GM23338 (cell line): ENCODE measurements around the gene DDX54. TPM values are rescaled to one million over a fixed set of nuclear protein-coding genes. Genes with fewer than 3 reads are reported as not detected.

Source experiments
- ATAC-seq: fragments of 200-7000 bp; cut with Tn5 transposase; 3 replicates; pipeline ENCODE4 v1.9.1; 2020
- DNase-seq: peaks from one replicate; pipeline ENCODE4 v3.0.0-alpha.2; 2015; ENCODE audit warnings: low spot score
- H2AFZ ChIP-seq: fragments of 200-600 bp; sonication (generic); 2 replicates; pipeline ENCODE4 v1.8.0; 2016; ENCODE audit warnings: antibody characterized with exemption, mild to moderate bottlenecking, moderate library complexity
- H3F3A ChIP-seq: fragments of 200-600 bp; sonication (generic); replicated peaks from 2 replicates; pipeline ENCODE4 v1.8.0; 2017; ENCODE audit warnings: antibody characterized with exemption, mixed run types, low read depth
- H3K27ac ChIP-seq: fragments of 200-600 bp; sonication (generic); 2 replicates; pipeline ENCODE4 v1.6.1; 2016; ENCODE audit warnings: low read depth
- H3K27me3 ChIP-seq: fragments of 200-600 bp; sonication (generic); 2 replicates; pipeline ENCODE4 v1.8.0; 2016; ENCODE audit warnings: mild to moderate bottlenecking, mixed run types, moderate library complexity; ENCODE audit not compliant: insufficient read depth
- H3K36me3 ChIP-seq: fragments of 200-600 bp; sonication (generic); 2 replicates; pipeline ENCODE4 v1.8.0; 2016; ENCODE audit warnings: mild to moderate bottlenecking; ENCODE audit not compliant: insufficient read depth
- H3K4me1 ChIP-seq: fragments of 200-600 bp; sonication (generic); 2 replicates; pipeline ENCODE4 v1.8.0; 2016; ENCODE audit warnings: mild to moderate bottlenecking, moderate library complexity; ENCODE audit not compliant: insufficient read depth
- H3K4me2 ChIP-seq: fragments of 200-600 bp; sonication (generic); 2 replicates; pipeline ENCODE4 v1.7.1; 2017; ENCODE audit warnings: mixed run types
- H3K4me3 ChIP-seq: fragments of 200-600 bp; sonication (generic); 2 replicates; pipeline ENCODE4 v1.6.1; 2016; ENCODE audit warnings: mixed run types
- H3K79me2 ChIP-seq: fragments of 200-600 bp; sonication (generic); replicated peaks from 2 replicates; pipeline ENCODE4 v1.8.0; 2017; ENCODE audit warnings: mild to moderate bottlenecking; ENCODE audit not compliant: insufficient read depth
- H3K9me2 ChIP-seq: fragments of 200-600 bp; sonication (generic); 2 replicates; pipeline ENCODE4 v1.8.0; 2017; ENCODE audit not compliant: insufficient read depth
- H4K20me1 ChIP-seq: fragments of 200-600 bp; sonication (generic); replicated peaks from 2 replicates; pipeline ENCODE4 v1.8.0; 2017; ENCODE audit warnings: mild to moderate bottlenecking; ENCODE audit not compliant: insufficient read depth
- H3K27ac Mint-ChIP-seq: 2 replicates; pipeline ENCODE4 v1.8.0; 2020; ENCODE audit warnings: inconsistent platforms, mild to moderate bottlenecking, moderate library complexity, mixed read lengths
- H3K27me3 Mint-ChIP-seq: 3 replicates; pipeline ENCODE4 v1.8.0; 2022; ENCODE audit warnings: low read depth, mild to moderate bottlenecking, moderate library complexity, mixed read lengths, inconsistent platforms; ENCODE audit not compliant: insufficient read depth, poor library complexity
- H3K36me3 Mint-ChIP-seq: 3 replicates; pipeline ENCODE4 v1.8.0; 2021; ENCODE audit warnings: low read depth, mild to moderate bottlenecking, inconsistent platforms, moderate library complexity, mixed read lengths
- H3K4me1 Mint-ChIP-seq: 3 replicates; pipeline ENCODE4 v1.8.0; 2020; ENCODE audit warnings: mild to moderate bottlenecking, inconsistent platforms, mixed read lengths
- H3K4me3 Mint-ChIP-seq: 3 replicates; pipeline ENCODE4 v1.8.0; 2021; ENCODE audit warnings: moderate library complexity, mild to moderate bottlenecking, inconsistent platforms, mixed read lengths
- H3K9me3 Mint-ChIP-seq: 3 replicates; pipeline ENCODE4 v1.8.0; 2020; ENCODE audit warnings: moderate library complexity, mild to moderate bottlenecking, inconsistent platforms, mixed read lengths
- ETS1 ChIP-seq: IDR thresholded peaks from 2 replicates; pipeline ENCODE4 v1.6.1; 2016; ENCODE audit warnings: antibody characterized with exemption
- EZH2 ChIP-seq: fragments of 200-600 bp; sonication (generic); IDR thresholded peaks from one replicate; pipeline ENCODE4 v1.8.0; 2017; ENCODE audit warnings: antibody characterized with exemption, mild to moderate bottlenecking, low read depth; ENCODE audit not compliant: unreplicated experiment
- NANOG ChIP-seq: IDR thresholded peaks from 2 replicates; pipeline ENCODE4 v1.6.1; 2016; ENCODE audit warnings: antibody characterized with exemption, borderline replicate concordance
- POLR2AphosphoS5 ChIP-seq: IDR thresholded peaks from 2 replicates; pipeline ENCODE4 v1.6.1; 2016; ENCODE audit warnings: antibody characterized with exemption, low read depth
- STAT1 ChIP-seq: IDR thresholded peaks from one replicate; pipeline ENCODE4 v1.6.1; 2016; ENCODE audit warnings: antibody characterized with exemption; ENCODE audit not compliant: unreplicated experiment
- ZNF462 ChIP-seq: fragments of 250-450 bp; sonication (Bioruptor Pico); IDR thresholded peaks from 2 replicates; pipeline ENCODE4 v1.5.0; 2020; ENCODE audit warnings: mild to moderate bottlenecking, moderate library complexity
- polyA plus RNA-seq: library from polyadenylated mRNA; unstranded; fragments of >200 nt; fragmentation: Nextera tagmentation; extraction: Ambion mirVana; gene quantifications from 2 replicates; pipeline ENCODE4 v1.2.1, GENCODE V29; 2016
- total RNA-seq: library from RNA; depleted of rRNA; stranded (reverse); fragments of >200 nt; shearing (Covaris generic); gene quantifications from 2 replicates; pipeline ENCODE4 v1.2.3, GENCODE V29; 2014
- TF ChIP-seq, protein P1 (sequence below): IDR thresholded peaks from one replicate; pipeline ENCODE4 v1.6.1; 2018; ENCODE audit warnings: antibody characterized with exemption; ENCODE audit not compliant: unreplicated experiment

Gene DDX54
- total and polyA plus RNA-seq, 2 experiments from 2014 or later = 84.1 to 89.4 TPM

- no peaks in the 10 kb centered on the region for H4K20me1 ChIP-seq
- H3K4me3 ChIP-seq = no peak overlapping the region
- DNase-seq (no peak), ATAC-seq (no peak)
- no peaks in the 10 kb centered on the region for H3K36me3 ChIP-seq
- H3K4me1 ChIP-seq = no peaks in the 10 kb centered on the region
- Mint-ChIP-seq H3K4me3 (no peak overlapping the region), H3K36me3 (no peaks in the 10 kb centered on the region), H3K27me3 (peaks cover 3% of the 10 kb centered on the region), H3K9me3 (no peaks in the 10 kb centered on the region), H3K4me1 (peaks cover 2% of the 10 kb centered on the region; the same call in 2 of the 3 replicates), H3K27ac (no peak overlapping the region)
- no peaks in the 10 kb centered on the region for H3K79me2 ChIP-seq
- no peak overlapping the region; the same call in 1 of the 2 replicates for H3K27ac ChIP-seq
- H3K9me2 ChIP-seq = no peaks in the 10 kb centered on the region
- TF ChIP-seq EZH2 (no peak), STAT1 (no peak)
- no peaks in the 10 kb centered on the region for H3K27me3 ChIP-seq
- H3K4me2 ChIP-seq = no peak overlapping the region
- no peak overlapping the region for H2AFZ ChIP-seq
- no peaks in the 10 kb centered on the region for H3F3A ChIP-seq
These were observed 29.7 kb upstream of the DDX54 start for GRCh38 chr12:113214895-113215400.

- Mint-ChIP-seq H3K9me3 (peaks cover 5% of the 10 kb centered on the region; the same call in 2 of the 3 replicates), H3K36me3 (peaks cover 5% of the 10 kb centered on the region), H3K27me3 (peaks cover 3% of the 10 kb centered on the region), H3K27ac (no peak overlapping the region), H3K4me1 (peaks cover 8% of the 10 kb centered on the region), H3K4me3 (no peak overlapping the region)
- H3K4me2 ChIP-seq = no peak overlapping the region
- H3K9me2 ChIP-seq = no peaks in the 10 kb centered on the region
- no peaks in the 10 kb centered on the region for H3K79me2 ChIP-seq
- no peaks in the 10 kb centered on the region for H4K20me1 ChIP-seq
- H3K36me3 ChIP-seq = no peaks in the 10 kb centered on the region
- no peaks in the 10 kb centered on the region for H3K27me3 ChIP-seq
- no peaks in the 10 kb centered on the region for H3F3A ChIP-seq
- no peaks in the 10 kb centered on the region for H3K4me1 ChIP-seq
- H3K27ac ChIP-seq = no peak overlapping the region
- no peak overlapping the region for H2AFZ ChIP-seq
- DNase-seq = no peak
- H3K4me3 ChIP-seq = no peak overlapping the region
- ATAC-seq = no peak
- TF ChIP-seq ZNF462 (CRISPR knock-in tag) = no peak
- no peak for TF ChIP-seq POLR2AphosphoS5
- TF ChIP-seq, protein P1, sequence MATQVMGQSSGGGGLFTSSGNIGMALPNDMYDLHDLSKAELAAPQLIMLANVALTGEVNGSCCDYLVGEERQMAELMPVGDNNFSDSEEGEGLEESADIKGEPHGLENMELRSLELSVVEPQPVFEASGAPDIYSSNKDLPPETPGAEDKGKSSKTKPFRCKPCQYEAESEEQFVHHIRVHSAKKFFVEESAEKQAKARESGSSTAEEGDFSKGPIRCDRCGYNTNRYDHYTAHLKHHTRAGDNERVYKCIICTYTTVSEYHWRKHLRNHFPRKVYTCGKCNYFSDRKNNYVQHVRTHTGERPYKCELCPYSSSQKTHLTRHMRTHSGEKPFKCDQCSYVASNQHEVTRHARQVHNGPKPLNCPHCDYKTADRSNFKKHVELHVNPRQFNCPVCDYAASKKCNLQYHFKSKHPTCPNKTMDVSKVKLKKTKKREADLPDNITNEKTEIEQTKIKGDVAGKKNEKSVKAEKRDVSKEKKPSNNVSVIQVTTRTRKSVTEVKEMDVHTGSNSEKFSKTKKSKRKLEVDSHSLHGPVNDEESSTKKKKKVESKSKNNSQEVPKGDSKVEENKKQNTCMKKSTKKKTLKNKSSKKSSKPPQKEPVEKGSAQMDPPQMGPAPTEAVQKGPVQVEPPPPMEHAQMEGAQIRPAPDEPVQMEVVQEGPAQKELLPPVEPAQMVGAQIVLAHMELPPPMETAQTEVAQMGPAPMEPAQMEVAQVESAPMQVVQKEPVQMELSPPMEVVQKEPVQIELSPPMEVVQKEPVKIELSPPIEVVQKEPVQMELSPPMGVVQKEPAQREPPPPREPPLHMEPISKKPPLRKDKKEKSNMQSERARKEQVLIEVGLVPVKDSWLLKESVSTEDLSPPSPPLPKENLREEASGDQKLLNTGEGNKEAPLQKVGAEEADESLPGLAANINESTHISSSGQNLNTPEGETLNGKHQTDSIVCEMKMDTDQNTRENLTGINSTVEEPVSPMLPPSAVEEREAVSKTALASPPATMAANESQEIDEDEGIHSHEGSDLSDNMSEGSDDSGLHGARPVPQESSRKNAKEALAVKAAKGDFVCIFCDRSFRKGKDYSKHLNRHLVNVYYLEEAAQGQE = no peak
- TF ChIP-seq ETS1 = no peak
- TF ChIP-seq NANOG = no peak
These were observed 25.9 kb upstream of the DDX54 start for GRCh38 chr12:113211160-113211559.
